Skeletal muscle cell (primary cell): ENCODE results near the gene RUNX3.

Experiments
- DNase-seq: peaks from one replicate; pipeline ENCODE4 v3.0.0-alpha.2; 2010; ENCODE audit warnings: low read depth
- H3K4me3 ChIP-seq: 2 replicates; pipeline ENCODE4 v1.5.1; 2011; ENCODE audit warnings: low read depth, mild to moderate bottlenecking, control low read depth, low read length, moderate library complexity

Gene RUNX3

GRCh38 chr1:24932284-24932683 lies 2.2 kb upstream of the RUNX3 start:
- no peak for DNase-seq
- H3K4me3 ChIP-seq = no peak overlapping the region

GRCh38 chr1:24931468-24932231 lies 1.6 kb upstream of the RUNX3 start:
- no peak for DNase-seq
- H3K4me3 ChIP-seq = no peak overlapping the region

- H3K4me3 ChIP-seq = no peak overlapping the region
- DNase-seq = no peak
Observed at GRCh38 chr1:24931146-24931467, 1.0 kb upstream of the RUNX3 start.

GRCh38 chr1:24929398-24930259 lies 447 bp downstream of the RUNX3 start:
- H3K4me3 ChIP-seq = peak overlapping the region; percentile 33

GRCh38 chr1:24928689-24929397 lies 1.2 kb downstream of the RUNX3 start:
- peak overlapping the region; percentile 33 for H3K4me3 ChIP-seq
- no peak for DNase-seq

More at GRCh38 chr1:24929398-24930259, 447 bp downstream of the RUNX3 start:
- no peak for DNase-seq

GRCh38 chr1:24927988-24928688 lies 1.9 kb downstream of the RUNX3 start:
- peak overlapping the region; percentile 33 for H3K4me3 ChIP-seq
- no peak for DNase-seq

GRCh38 chr1:24927473-24927872 lies 2.6 kb downstream of the RUNX3 start:
- no peak overlapping the region for H3K4me3 ChIP-seq
- no peak for DNase-seq

GRCh38 chr1:24926563-24927249 lies 3.4 kb downstream of the RUNX3 start:
- no peak for DNase-seq
- no peak overlapping the region for H3K4me3 ChIP-seq

- DNase-seq = no peak
- no peak overlapping the region for H3K4me3 ChIP-seq
Observed at GRCh38 chr1:24925963-24926362, 4.1 kb downstream of the RUNX3 start.

- H3K4me3 ChIP-seq = no peak overlapping the region
- DNase-seq = no peak
Observed at GRCh38 chr1:24925082-24925779, 4.8 kb downstream of the RUNX3 start.

GRCh38 chr1:24923485-24924113 lies 6.5 kb downstream of the RUNX3 start:
- no peak for DNase-seq
- no peak overlapping the region for H3K4me3 ChIP-seq

GRCh38 chr1:24921938-24922662 lies 8.0 kb downstream of the RUNX3 start:
- H3K4me3 ChIP-seq = no peak overlapping the region
- DNase-seq = no peak

GRCh38 chr1:24921412-24921811 lies 8.7 kb downstream of the RUNX3 start:
- no peak for DNase-seq
- no peak overlapping the region for H3K4me3 ChIP-seq

- no peak overlapping the region for H3K4me3 ChIP-seq
Observed at GRCh38 chr1:24920533-24920925, 9.5 kb downstream of the RUNX3 start.

GRCh38 chr1:24919791-24920532 lies 10.1 kb downstream of the RUNX3 start:
- no peak overlapping the region for H3K4me3 ChIP-seq
- DNase-seq = peak; percentile 5

More at GRCh38 chr1:24920533-24920925, 9.5 kb downstream of the RUNX3 start:
- DNase-seq = no peak

- no peak for DNase-seq
- H3K4me3 ChIP-seq = no peak overlapping the region
Observed at GRCh38 chr1:24918995-24919605, 11.0 kb downstream of the RUNX3 start.
